Stimulated activated CD8-positive, alpha-beta memory T cell treated with anti-CD3 and anti-CD28 coated beads, Interleukin-7, amount 100 ng/mL, for 24 hours (primary cell): ENCODE measurements around the gene MGLL.

ENCODE experiments used
- DNase-seq: peaks from one replicate; pipeline ENCODE4 v3.0.0-alpha.2; 2020; ENCODE audit warnings: low read depth

Gene MGLL

GRCh38 chr3:127812151-127812550 is 10.2 kb downstream of the MGLL start:
- DNase-seq, result no peak

- DNase-seq, result no peak
Measured at GRCh38 chr3:127811717-127812116, 10.6 kb downstream of the MGLL start.

GRCh38 chr3:127809611-127810010 is 12.7 kb downstream of the MGLL start:
- DNase-seq, result no peak

- no peak for DNase-seq
Measured at GRCh38 chr3:127809211-127809610, 13.1 kb downstream of the MGLL start.

GRCh38 chr3:127808197-127808596 is 14.1 kb downstream of the MGLL start:
- no peak for DNase-seq

DNA sequence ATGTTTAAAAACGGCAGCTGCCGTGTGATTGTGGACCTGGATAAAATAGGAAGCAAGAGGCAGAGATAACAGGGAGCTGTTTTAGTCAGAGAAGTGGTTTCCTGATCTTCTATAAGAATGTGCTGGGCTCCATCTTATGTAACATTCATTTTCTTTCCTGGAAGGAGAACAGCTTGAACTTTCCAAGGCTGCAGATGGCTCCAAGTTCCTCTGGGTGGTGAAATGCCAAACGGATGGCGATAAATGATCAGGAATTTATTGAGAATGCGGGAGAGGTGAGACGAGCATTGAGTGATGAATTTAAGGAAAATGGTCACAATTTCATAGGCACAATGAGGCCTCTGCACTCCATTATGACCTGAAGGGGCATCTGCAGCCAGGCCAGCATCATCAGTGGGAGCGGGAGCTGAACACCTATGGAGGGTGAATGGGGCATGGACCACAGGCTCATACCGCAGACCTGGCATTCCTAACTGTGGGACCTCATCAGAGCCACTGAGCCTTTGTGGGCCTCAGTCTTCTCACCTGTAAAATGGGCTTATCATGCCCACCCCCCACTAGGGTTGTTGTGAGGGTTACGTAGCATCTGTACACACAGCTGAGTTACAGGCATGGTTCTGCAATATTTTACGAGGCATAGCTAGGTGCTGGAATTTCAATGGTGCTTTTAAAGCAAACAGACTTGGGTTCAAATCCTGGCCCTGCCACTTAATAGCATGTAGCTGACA is 17.1 kb downstream of the MGLL start:
- DNase-seq, result no peak

- no peak for DNase-seq
Measured at GRCh38 chr3:127804141-127804540, 18.2 kb downstream of the MGLL start.

DNA sequence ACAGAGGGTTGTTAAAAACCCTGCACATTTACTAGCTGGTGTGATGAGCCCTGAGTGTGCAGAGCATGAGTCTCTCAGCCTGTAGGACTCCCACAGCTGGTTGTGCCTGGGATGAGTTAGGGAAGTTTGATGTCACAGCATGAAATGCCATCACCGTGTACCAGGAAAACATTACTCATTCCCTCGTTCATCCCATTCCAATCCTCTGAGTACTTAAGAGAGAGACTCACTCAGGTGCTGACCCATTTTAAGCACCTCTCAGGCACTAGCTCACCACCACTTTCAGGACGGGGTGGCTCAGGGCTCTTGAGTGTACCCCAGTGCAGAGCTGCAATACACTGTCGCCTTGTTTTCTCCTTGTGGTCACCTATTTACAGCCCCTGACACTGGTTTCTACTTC is 18.7 kb downstream of the MGLL start:
- DNase-seq, result no peak

GRCh38 chr3:127802606-127803005 is 19.7 kb downstream of the MGLL start:
- no peak for DNase-seq

DNA sequence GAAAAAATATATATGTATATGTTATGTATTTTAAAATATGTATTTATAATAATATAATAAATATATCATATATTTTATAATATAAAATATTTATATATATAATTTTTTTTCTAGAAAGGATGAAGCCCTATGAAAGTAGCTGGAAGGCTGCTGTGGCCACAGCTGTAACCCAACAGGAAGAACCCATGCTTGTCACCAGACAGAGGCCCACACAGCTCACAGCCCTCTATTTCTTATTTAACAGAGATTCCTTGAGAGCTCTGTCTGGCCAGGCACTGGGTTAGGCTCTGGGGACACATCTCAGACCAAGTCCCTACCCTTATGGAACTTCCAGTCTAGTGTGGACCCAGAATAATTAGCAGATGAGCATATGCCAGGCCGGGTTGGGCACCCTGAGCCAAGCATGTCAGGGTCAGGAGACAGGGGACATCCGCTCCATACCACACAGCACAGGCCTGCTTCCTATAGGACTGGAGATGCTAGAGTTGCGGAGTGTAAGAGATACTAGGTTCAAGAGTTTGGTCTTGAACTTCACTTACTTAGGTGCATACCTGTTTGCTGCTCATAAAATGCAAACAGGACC is 20.5 kb downstream of the MGLL start:
- DNase-seq, result no peak

- no peak for DNase-seq
Measured at GRCh38 chr3:127800508-127800907, 21.8 kb downstream of the MGLL start.

DNA sequence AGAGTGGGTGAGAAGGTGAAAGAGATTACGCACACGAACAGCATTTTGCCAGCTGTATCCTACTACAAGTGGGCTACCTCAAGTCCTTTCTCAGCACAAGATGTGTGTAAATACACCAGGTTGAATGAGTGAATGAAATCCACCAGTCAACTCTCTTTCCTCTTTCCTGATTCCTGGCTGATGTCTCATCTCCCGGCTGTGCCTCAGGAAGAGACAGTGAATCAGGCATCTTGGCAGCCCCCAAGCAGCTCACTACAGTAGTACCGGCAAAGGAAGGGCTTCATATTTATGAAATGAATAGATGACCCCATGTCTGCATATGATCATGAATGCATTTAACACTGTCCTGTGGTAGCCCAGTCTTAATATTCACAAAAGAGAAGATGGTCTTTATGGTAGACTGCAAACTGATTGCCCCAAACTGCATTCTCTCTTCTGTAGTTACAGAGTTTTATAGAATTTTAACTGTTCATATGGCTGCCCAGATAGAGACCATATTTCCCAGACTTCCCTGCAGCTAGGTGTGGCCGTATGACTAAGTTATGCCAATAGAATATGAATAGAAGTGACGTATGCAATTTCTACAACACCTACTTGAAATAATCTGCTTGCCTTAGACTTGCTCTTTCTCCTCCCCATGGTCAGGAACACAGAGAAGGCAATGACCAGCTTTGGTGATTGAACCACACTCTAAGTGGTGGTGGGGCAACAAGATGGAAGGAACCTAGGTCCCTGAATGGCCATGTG is 22.7 kb downstream of the MGLL start:
- no peak for DNase-seq

DNA sequence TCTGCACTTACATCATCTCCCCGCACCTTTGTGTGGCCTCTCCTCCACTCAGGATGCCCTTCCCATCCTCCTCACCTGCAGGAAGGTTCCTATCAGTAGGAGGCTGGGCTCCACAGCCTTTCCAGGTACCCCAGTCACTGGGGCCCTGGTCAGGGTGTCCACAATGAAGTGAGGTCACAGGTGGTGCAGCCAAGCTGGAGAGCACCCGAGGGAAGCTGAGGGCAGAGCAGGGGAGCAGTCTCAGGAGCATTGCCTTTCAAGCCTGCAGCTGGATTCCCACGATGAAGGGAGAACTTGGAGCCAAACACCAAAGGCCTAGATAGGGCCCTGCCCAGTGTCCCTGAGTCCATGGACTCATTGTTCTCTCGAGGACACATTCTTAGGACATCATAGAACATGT is 23.6 kb downstream of the MGLL start:
- DNase-seq, result no peak

DNA sequence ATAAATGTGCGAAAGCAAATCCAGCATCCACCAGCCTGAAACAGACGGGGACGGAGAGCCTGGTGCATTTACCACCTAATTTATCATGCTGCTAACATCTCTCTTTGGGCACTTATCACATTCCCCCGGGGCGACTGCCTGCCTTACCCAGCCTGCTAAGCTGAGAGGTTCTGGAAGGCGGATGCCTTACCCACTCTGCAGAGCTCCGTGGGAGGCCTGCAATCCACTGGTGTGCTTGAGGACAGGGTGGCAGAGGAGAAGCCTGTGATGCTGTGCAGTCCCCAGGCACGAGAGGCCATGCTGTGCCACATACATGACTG is 25.5 kb downstream of the MGLL start:
- DNase-seq, result no peak

DNA sequence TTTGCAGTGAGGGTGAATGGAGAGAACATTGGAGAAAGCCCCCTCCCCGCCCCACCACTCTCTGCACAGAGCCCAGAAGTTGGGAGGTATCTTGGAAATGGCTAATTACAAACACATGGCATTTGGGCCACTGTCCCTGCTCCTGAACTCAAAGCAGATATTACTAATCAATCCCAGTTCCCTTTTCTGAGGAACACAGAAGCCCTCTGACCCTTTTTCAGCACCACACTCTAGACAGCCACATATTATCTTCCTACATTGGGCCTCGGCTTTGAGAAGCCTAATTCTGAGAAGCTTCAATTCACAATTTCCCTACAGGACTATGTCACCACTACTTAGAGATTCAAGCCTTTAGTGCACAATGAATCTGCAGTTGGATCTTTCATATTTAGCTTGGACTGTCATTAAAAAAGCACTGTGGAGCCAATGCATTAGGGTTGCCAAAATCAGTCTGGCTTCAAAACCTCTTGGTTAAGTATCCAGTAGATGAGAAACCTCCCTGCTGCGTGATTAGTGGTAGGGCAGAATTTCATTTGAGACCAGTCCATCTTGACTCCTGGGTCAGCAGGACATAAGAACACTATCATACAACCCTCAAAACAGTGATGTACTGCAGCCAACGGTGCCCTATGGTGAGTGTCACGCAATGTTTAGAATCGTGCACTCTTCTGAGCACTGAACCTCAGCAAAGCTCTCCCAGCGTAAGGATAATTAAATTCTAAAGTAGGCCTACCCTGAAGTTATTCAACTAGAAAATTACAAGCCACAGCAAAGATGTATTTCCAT is 26.1 kb downstream of the MGLL start:
- DNase-seq, result no peak

- DNase-seq, result no peak
Measured at GRCh38 chr3:127794972-127795371, 27.3 kb downstream of the MGLL start.

DNA sequence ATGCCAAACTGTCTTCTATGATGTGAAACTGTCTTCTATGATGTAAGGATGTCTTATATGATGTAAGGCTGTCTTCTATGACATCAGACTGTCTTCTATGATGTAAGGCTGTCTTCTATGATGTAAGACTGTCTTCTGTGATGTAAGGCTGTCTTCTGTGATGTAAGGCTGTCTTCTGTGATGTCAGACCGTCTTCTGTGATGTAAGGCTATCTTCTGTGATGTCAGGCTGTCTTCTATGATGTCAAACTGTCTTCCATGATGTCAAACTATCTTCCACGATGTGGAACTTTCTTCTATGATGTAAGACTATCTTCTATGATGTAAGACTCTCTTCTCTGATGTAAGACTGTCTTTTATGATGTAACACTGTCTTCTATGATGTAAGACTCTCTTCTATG is 27.9 kb downstream of the MGLL start:
- DNase-seq, result no peak

DNA sequence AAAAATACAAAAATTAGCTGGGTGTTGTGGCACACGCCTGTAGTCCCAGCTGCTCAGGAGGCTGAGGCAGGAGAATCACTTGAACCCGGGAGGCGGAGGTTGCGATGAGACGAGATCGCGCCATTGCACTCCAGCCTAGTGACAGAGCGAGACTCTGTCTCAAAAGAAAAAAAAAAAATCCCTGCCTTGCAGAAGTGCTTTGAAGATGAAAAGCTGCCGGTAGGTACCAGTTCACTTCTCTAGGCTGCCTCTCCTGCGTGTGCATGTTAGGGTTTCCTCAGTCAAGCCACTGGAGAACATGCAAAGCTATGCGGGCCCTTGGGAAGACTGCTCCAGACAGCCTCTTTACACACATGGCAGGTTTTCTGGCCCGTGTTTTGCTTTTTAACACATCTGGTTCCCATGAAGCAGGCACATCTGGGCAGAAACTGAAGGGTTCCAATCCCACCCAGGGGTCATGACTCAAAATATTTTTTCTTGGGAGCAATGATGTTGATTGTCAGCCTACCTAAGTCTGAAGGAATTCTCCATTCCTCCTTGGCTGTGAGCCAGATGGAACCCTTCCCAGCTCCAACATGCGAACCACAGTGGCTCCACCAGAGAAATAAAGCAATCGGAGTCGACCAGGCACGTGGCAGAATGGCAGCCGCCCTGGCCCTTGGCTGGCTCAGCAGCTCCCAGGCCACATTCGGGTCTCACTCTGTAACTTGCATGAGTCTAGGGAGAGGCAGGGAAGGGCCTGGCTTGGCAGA is 29.6 kb downstream of the MGLL start:
- no peak for DNase-seq

DNA sequence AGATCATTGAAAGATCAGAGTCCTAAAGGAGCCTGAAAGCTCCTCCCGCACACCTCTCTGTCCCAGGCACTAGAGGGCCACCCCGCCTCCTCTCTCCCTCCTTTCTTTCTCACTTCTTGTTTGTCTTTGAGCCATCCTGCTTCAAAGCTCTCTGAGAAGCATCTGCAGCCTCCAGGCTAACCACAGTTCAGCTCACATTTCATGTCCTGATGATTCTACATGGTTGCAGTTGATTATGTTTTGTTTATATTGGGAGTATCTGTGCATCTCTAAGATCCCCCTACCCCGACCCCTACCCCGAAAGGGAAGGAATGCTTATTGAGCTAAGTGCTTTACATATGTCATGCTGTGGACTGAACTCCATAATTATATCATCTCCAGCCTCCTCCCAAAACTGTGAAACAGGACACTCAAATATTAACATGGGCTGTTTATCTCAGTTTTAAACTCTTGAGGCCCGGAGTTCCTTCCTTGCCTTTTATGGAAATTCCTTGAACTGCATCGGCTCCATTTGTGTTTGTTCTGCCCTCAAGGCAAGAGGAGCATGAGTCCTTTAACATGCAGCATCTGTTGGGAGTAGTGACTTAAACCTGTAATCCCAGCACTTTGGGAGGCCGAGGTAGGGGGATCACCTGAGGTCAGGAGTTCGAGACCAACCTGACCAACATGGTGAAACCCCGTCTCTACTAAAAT is 30.9 kb downstream of the MGLL start:
- DNase-seq, result no peak

DNA sequence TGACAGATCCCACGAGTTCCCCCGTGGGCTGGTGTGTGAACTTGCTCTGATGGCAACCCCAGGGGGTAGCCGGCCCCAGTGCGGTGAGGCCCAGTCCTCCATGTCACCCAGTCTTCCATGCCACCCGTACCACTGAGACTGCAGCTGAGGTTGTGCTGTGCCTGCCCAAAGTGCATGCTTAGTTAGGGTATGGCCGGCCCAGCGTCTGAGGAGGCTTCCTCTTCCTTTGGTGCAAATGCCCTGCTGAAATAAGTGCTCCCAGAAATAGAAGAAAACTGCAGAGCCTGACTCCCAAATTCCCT is 31.5 kb downstream of the MGLL start:
- DNase-seq, result no peak

DNA sequence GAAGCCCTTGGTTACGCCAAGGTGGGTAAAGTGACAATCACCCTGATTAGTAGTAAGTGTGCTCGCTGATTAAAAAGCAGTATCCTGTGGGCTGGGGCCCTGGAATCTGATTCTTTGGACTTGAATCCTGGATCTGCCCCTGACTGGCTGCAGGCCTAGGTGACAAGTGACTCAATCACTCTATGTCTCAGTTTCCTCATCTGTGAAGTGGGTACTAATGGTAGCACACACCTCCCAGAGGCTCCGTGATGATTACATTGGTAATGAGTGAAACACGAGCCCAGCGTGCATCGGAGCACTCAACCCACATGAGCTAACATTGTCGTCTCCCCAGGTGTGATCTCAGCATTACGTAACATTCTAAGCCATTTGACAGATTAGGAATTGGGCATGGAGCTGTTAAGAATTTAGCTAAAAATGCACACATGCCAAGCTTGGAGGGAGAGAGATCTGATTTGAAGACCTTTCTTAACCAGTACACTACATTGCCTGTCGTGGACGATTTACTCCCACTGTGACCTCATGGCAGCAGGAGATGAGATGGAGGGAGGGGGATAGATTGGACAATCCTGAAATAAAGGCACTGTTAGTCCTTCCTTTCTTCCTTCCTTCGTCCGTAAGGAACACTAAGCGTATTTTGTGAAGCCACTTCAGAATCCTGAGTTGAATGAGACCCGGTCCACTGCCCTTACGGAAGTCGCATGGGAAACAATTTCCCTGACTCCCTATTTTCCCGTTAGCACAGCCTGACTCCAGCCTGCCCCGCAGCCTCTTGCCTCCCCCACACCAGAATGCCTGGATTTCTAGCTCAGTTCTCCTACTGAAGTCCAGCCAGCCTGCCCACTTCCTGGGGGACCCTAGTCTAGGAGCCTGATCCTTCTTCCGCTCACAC is 32.1 kb downstream of the MGLL start:
- no peak for DNase-seq
